ENCODE measurements around the gene CD63.

GRCh38 chr12:55746174-55746912 lies 17.5 kb upstream of the CD63 start:
- no peak for TF ChIP-seq POLR2AphosphoS5 (IDR thresholded peaks at IDR 0.05)
- no peak for TF ChIP-seq EP300 (IDR thresholded peaks at IDR 0.05)

All from stomach (tissue), 4 donors.